ENCODE data around the gene PTPN20.

Gene PTPN20

GRCh38 chr10:47050618-47051455, 139.6 kb downstream of the PTPN20 start:
- Histone ChIP-seq H3K36me3 (ENCODE audit: insufficient read depth, low read length) (no peaks in the 10 kb centered on the region), H3K27me3 (ENCODE audit: insufficient read depth, low read length) (no peaks in the 10 kb centered on the region), H3K4me1 (ENCODE audit: control insufficient read depth, insufficient read depth, low read length, unreplicated experiment) (no peaks in the 10 kb centered on the region), H3K4me3 (ENCODE audit: low read depth, low read length) (no peak overlapping the region), H2AFZ (ENCODE audit: low read length, unreplicated experiment) (no peak overlapping the region), H3K79me2 (ENCODE audit: control insufficient read depth, insufficient read depth, low read length, unreplicated experiment) (no peaks in the 10 kb centered on the region), H3K27ac (ENCODE audit: low read depth, low read length) (no peak overlapping the region)

- Histone ChIP-seq H3K4me1 (ENCODE audit: control insufficient read depth, insufficient read depth, low read length, unreplicated experiment) (no peaks in the 10 kb centered on the region), H3K79me2 (ENCODE audit: control insufficient read depth, insufficient read depth, low read length, unreplicated experiment) (no peaks in the 10 kb centered on the region), H3K27me3 (ENCODE audit: insufficient read depth, low read length) (no peaks in the 10 kb centered on the region; the same call in 1 of the 2 replicates), H3K36me3 (ENCODE audit: insufficient read depth, low read length) (no peaks in the 10 kb centered on the region), H2AFZ (ENCODE audit: low read length, unreplicated experiment) (no peak overlapping the region), H3K4me3 (ENCODE audit: low read depth, low read length) (no peak overlapping the region), H3K27ac (ENCODE audit: low read depth, low read length) (no peak overlapping the region)
Observed at GRCh38 chr10:47051741-47052238, 140.6 kb downstream of the PTPN20 start.
